AG04450 (cell line): ENCODE measurements around the gene SHISA5. TPM values are rescaled to one million over a fixed set of nuclear protein-coding genes. Genes with fewer than 3 reads are reported as not detected.

Source experiments
- CTCF ChIA-PET: fragments of 300-600, 350-600 bp; formaldehyde crosslinking; extraction: SDS; loops from one replicate; lab custom pipeline; 2022; ENCODE audit warnings: antibody characterized with exemption, inconsistent platforms; lab: Charles Lee
- POLR2A ChIA-PET: fragments of 350-600 bp; formaldehyde crosslinking; extraction: SDS; loops from one replicate; lab custom pipeline; 2021; ENCODE audit warnings: antibody characterized with exemption, inconsistent platforms; lab: Yijun Ruan, JAX
- DNase-seq: peaks from one replicate; pipeline ENCODE4 v3.0.0-alpha.2; 2011; ENCODE audit warnings: low read depth, low spot score
- H3K27ac ChIP-seq: one replicate; pipeline ENCODE4 v1.5.1; 2012; ENCODE audit warnings: low read depth, low read length, control low read depth
- H3K27me3 ChIP-seq: one replicate; pipeline ENCODE4 v1.6.0; 2012; ENCODE audit warnings: low read length; ENCODE audit not compliant: control insufficient read depth, insufficient read depth
- H3K4me3 ChIP-seq: 2 replicates; pipeline ENCODE4 v1.5.1; 2011; ENCODE audit warnings: mild to moderate bottlenecking, low read depth, low read length, control low read depth
- H3K9me3 ChIP-seq: 2 replicates; pipeline ENCODE4 v1.5.1; 2012; ENCODE audit warnings: low read length; ENCODE audit not compliant: control insufficient read depth, insufficient read depth
- polyA plus RNA-seq: library from polyadenylated mRNA; depleted of rRNA; stranded (reverse); fragments of >200 nt; gene quantifications from 2 replicates; pipeline ENCODE4 v1.2.3, GENCODE V29; 2011
- TF ChIP-seq, protein P1 (sequence below): IDR thresholded peaks from 2 replicates; pipeline ENCODE4 v1.5.1; 2011; ENCODE audit warnings: low read depth, low read length, control low read depth, inconsistent platforms

Gene SHISA5
- polyA plus RNA-seq, 1 experiment, result 124 TPM

GRCh38 chr3:48516571-48516970 is 12.6 kb upstream of the SHISA5 start:
- no peak for DNase-seq
- H3K27me3 ChIP-seq, result no peaks in the 10 kb centered on the region
- ChIA-PET CTCF (no interaction called here), POLR2A (no interaction called here)
- H3K4me3 ChIP-seq, result no peak overlapping the region
- no peaks in the 10 kb centered on the region for H3K9me3 ChIP-seq
- no peak overlapping the region for H3K27ac ChIP-seq
- TF ChIP-seq, protein P1, sequence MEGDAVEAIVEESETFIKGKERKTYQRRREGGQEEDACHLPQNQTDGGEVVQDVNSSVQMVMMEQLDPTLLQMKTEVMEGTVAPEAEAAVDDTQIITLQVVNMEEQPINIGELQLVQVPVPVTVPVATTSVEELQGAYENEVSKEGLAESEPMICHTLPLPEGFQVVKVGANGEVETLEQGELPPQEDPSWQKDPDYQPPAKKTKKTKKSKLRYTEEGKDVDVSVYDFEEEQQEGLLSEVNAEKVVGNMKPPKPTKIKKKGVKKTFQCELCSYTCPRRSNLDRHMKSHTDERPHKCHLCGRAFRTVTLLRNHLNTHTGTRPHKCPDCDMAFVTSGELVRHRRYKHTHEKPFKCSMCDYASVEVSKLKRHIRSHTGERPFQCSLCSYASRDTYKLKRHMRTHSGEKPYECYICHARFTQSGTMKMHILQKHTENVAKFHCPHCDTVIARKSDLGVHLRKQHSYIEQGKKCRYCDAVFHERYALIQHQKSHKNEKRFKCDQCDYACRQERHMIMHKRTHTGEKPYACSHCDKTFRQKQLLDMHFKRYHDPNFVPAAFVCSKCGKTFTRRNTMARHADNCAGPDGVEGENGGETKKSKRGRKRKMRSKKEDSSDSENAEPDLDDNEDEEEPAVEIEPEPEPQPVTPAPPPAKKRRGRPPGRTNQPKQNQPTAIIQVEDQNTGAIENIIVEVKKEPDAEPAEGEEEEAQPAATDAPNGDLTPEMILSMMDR, result no peak

- H3K27ac ChIP-seq, result no peak overlapping the region
- POLR2A ChIA-PET, result no interaction called here
- no peaks in the 10 kb centered on the region for H3K27me3 ChIP-seq
- DNase-seq, result no peak
- H3K4me3 ChIP-seq, result no peak overlapping the region
- TF ChIP-seq, protein P1, result no peak
- H3K9me3 ChIP-seq, result no peaks in the 10 kb centered on the region
- CTCF ChIA-PET, result interaction anchor here (1.1 kb wide), 1 partner anchor 114 kb away, joined by 3 read pairs; no protein-coding TSS in a partner anchor
Observed at GRCh38 chr3:48514431-48515227, 10.7 kb upstream of the SHISA5 start.

- TF ChIP-seq, protein P1, result no peak
- Histone ChIP-seq H3K4me3 (no peak overlapping the region), H3K27me3 (no peaks in the 10 kb centered on the region), H3K27ac (no peak overlapping the region), H3K9me3 (no peaks in the 10 kb centered on the region)
- ChIA-PET POLR2A (no interaction called here), CTCF (no interaction called here)
- DNase-seq, result no peak
Observed at GRCh38 chr3:48511551-48511950, 7.6 kb upstream of the SHISA5 start.

GRCh38 chr3:48507256-48508061 is 3.5 kb upstream of the SHISA5 start:
- ChIA-PET POLR2A (no interaction called here), CTCF (interaction anchor here (0.5 kb wide), 1 partner anchor 66 kb away, joined by 3 read pairs; no protein-coding TSS in a partner anchor)
- DNase-seq, result no peak

More at GRCh38 chr3:48507256-48508061, 3.5 kb upstream of the SHISA5 start:
- Histone ChIP-seq H3K27ac (no peak overlapping the region), H3K4me3 (no peak overlapping the region), H3K27me3 (no peaks in the 10 kb centered on the region), H3K9me3 (no peaks in the 10 kb centered on the region; the same call in 1 of the 2 replicates)
- TF ChIP-seq, protein P1, result peak; percentile 51
